SK-N-DZ (cell line): ENCODE measurements around the gene ANTKMT.

ENCODE experiments used
- DNase-seq: peaks from one replicate; pipeline ENCODE4 v3.0.0-alpha.2; 2015; ENCODE audit warnings: low spot score
- small RNA-seq, 2 experiments: library from RNA; depleted of rRNA; stranded (forward); fragments of <200 nt; gene quantifications; one replicate each; pipeline ENCODE3, GENCODE V24; 2014

Gene ANTKMT

DNA sequence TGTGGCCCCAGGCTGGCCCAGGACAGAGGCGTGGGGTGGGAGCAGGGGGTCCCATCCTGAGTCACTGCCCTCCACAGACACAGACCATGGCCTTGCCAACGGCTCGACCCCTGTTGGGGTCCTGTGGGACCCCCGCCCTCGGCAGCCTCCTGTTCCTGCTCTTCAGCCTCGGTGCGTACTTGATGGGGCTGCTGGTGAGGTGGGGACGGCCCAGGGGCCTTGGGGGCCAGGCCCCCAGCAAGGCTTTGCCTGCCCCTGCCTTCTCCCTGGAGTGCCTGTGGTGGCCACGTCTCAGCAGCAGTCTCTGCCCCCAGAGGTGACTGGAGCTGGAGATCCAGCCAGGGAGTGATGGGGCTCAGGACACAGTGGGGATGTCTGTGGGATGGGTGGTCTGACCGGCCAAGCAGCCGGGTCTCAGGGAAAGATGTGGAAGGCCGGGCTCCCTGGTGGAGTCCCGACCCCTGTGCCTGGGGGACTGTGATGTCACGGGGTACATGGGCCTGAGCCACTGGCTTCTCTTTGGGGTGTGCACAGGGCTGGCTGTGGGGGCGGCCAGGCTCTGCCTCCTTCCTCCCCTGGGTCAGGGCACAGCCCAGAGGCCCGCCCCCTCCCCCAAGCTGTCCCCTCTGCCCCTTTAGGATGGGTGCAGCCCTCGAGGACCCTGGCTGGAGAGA, 41.8 kb downstream of the ANTKMT start:
- no peak for DNase-seq

DNA sequence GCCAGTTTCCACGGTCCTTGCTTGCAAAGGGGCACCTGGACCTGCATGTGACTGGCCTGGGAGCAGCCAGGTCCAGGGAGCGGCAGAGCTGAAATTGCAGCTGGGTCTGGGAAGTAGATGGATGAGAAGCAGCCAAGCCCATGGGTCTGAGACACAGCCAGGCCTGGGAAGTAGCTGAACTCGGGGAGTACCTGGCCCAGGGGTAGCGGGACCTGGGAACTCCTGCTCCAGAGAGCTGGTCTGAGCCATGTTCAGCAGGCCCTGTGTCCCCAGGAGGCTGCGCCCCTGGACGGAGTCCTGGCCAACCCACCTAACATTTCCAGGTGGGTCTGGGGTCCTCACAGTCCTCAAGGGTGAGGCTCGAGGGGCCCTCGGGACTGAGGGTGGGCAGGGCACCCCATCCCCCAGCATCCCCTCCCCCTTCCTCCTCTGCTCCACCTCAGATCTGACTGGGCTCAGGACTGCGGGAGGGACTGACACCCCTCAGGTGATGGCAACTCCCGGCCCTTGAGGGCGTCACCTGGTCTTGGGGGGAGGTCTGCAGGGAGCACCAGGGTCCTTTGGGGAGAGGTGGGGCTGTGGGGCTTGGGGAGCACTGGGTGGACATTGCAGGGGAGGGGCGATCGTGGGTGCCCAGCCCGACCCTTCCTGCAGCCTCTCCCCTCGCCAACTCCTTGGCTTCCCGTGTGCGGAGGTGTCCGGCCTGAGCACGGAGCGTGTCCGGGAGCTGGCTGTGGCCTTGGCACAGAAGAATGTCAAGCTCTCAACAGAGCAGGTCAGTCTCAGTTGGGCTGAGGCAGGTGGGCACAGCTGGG, 42.6 kb downstream of the ANTKMT start:
- DNase-seq = no peak

DNA sequence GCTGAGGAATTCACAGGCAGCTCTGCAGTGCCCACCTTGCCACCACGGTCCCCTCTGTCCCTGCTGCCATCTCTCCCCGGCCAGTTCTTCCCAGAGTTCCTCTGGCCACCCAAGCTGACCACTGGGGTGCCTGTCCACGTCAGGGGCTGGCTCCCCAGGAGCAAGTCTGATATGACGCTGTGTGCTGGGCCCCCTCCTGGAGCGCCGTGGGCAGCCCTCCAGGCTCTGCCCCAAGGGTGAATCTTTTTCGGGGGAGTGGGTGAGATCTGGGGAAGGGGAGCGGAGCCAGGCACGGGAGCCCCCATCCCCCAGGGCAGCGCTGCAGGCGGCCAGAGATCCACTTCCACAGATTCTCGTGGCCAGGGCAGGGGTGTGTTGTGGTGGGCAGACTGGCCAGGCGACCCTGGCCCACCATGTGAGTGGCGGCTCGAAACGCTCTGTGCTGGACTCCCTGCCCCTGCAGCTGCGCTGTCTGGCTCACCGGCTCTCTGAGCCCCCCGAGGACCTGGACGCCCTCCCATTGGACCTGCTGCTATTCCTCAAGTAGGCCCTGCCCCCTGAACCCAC, 43.3 kb downstream of the ANTKMT start:
- no peak for DNase-seq

DNA sequence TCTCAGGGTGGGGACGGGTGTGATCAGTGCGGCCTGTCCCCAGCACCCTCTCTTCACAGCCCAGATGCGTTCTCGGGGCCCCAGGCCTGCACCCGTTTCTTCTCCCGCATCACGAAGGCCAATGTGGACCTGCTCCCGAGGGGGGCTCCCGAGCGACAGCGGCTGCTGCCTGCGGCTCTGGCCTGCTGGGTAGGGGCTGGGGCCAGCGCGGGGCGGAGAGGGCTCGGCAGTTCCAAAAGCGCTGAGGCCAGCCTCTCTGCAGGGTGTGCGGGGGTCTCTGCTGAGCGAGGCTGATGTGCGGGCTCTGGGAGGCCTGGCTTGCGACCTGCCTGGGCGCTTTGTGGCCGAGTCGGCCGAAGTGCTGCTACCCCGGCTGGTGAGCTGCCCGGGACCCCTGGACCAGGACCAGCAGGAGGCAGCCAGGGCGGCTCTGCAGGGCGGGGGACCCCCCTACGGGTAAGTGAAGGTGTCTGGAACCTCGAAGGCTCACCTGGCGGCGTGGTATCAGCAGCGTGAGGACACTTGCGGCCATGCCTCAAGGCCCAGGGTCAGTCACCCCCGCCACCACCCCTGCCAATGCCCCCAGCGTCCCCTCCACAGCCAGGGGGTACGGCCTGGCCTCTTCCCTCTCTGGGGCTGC, 44.0 kb downstream of the ANTKMT start:
- DNase-seq = no peak

DNA sequence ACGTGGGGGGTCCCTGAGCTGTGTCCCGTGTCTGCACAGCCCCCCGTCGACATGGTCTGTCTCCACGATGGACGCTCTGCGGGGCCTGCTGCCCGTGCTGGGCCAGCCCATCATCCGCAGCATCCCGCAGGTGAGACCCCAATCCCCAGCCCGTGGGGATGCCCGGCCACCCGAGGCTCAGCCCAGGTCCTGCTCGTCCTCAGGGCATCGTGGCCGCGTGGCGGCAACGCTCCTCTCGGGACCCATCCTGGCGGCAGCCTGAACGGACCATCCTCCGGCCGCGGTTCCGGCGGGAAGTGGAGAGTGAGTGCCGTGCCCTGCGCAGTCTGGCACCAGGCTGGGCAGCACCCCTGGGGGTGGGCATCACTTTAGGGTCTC, 44.5 kb downstream of the ANTKMT start:
- no peak for DNase-seq

DNA sequence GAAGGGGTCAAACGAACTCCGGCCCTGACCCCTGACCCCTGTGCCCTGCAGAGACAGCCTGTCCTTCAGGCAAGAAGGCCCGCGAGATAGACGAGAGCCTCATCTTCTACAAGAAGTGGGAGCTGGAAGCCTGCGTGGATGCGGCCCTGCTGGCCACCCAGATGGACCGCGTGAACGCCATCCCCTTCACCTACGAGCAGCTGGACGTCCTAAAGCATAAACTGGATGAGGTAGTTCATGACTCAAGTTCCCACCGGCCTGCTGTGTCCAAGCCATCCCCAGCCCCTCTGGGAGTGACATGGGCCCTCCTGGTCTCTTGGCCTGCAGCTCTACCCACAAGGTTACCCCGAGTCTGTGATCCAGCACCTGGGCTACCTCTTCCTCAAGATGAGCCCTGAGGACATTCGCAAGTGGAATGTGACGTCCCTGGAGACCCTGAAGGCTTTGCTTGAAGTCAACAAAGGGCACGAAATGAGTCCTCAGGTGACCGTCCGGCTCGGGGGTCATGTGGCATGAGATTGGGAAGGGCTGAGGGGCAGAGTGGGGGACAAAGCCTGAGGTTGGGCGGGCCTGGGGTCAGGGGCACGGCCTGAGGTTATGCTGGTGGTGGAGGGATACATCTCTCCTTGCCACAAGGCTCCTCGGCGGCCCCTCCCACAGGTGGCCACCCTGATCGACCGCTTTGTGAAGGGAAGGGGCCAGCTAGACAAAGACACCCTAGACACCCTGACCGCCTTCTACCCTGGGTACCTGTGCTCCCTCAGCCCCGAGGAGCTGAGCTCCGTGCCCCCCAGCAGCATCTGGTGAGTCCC, 45.3 kb downstream of the ANTKMT start:
- no peak for DNase-seq

DNA sequence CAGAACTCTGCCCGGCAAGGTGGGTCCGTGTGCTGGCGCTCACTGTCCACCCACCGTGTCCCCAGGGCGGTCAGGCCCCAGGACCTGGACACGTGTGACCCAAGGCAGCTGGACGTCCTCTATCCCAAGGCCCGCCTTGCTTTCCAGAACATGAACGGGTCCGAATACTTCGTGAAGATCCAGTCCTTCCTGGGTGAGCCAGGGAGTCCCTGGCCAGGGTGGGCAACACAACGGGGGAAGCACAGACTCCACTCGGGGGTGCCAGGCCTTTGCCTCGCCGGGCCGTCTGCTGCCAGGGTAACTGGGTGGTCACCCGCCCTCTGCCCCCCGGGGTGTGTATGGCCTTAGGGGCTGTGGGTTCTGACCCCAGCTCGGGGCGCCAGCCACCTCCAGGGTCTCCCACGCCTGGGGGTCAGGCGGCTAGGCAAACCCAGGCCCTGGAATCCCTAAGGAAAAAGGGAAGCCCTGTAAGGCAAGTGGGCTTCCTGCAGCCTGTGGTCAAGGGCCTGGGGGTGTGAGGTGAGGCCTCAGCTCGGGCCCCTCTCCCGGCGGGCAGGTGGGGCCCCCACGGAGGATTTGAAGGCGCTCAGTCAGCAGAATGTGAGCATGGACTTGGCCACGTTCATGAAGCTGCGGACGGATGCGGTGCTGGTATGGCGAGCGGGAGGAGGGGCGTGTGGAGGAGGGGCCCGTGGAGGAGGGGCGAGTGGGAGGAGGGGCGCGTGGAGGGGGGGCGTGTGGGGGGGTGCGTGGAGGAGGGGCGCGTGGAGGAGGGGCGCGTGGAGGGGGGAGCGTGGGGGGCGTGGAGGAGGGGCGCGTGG, 46.1 kb downstream of the ANTKMT start:
- no peak for DNase-seq

DNA sequence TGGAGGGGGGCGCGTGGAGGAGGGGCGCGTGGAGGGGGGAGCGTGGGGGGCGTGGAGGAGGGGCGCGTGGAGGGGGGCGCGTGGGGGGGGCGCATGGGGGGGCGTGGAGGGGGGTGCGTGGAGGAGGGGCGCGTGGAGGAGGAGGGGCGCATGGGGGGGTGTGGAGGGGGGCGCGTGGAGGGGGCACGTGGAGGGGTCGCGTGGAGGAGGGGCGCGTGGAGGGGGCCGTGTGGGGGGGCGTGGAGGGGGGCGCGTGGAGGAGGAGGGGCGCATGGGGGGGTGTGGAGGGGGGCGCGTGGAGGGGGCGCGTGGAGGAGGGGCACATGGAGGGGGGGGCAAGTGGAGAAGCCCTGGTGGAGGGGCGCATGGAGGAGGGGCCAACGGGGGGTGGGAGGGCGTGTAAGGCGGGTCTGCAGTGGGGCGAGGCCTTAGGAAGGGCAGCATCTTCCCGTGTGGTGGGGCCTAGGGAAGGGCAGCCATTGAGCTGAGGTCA, 46.8 kb downstream of the ANTKMT start:
- DNase-seq = no peak

DNA sequence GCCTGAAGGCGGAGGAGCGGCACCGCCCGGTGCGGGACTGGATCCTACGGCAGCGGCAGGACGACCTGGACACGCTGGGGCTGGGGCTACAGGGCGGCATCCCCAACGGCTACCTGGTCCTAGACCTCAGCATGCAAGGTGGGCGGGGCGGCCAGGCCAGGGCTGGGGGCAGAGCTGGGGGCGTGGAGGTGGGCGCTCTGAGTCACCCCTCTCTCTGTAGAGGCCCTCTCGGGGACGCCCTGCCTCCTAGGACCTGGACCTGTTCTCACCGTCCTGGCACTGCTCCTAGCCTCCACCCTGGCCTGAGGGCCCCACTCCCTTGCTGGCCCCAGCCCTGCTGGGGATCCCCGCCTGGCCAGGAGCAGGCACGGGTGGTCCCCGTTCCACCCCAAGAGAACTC, 47.5 kb downstream of the ANTKMT start:
- DNase-seq = no peak

DNA sequence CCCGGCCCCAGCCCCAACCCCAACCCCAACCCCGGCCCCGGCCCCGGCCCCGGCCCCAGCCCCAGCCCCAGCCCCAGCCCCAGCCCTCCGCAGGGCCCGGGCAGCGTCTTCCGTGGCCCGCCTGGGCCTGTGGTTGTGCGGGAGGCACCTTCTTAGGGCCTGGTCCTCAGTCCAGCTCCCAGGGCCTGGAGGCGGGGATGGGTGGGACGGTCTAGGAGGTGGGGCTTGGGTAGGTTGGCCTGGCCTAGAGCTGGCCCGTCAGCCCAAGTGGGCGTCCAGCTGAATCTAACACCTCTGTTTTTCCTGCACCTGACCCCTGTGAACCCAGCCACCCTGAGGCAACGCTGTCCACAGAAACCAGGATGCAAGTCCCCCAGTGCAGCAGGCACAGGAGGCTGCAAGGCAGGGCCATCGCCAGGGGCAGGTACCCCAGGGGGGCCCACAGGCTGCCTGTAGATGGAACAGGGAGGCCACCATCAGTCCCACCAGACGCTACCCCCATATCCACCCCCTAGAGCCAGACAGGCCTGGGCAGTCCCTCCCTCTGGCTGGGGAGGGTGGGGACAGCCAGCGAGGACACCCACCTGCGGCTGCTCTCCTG, 48.3 kb downstream of the ANTKMT start:
- DNase-seq = no peak

DNA sequence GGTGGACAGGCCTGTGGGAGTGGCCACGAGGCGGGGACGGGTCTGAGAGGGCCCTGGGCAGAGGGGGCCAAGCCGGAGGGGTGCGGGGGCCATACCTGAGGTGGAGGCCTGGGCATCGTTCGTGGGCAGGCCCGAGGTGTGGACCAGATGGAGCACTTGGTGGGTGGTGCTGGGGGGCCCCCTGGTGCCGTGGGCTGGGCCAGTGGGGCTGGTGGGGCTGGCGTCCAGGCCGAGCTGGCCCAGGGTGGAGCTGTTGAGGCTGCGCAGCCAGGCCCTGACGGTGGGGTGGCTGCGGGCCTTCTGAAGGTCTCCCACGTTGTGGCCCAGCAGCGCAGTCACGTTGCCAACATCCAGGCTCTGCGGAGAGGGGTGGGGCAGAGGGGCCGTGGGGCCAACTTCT, 49.0 kb downstream of the ANTKMT start:
- DNase-seq = no peak

DNA sequence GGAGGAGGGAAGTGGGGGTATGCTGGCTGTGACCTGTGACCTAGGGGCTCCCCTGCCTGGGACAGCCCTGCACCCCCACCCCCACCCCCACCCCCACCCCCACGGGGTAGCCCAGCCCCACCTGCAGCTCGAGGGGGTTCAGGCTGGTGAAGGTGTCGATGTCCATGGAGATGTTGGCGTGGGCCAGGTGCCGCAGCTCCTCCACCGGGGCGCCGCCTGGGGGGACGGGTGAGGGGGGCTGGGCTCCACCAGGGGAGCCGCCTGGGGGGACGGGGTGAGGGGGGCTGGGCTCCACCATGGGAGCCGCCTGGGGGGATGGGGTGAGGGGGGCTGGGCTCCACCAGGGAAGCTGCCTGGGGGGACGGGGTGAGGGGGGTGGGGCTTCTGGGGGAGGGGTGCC, 49.5 kb downstream of the ANTKMT start:
- no peak for DNase-seq

Small RNA genes within 50 kb of the gene (small RNA-seq; reads per million reads assigned to genes)
- gene MIR662 = 0 reads per million in 2 experiments
